Activated naive CD8-positive, alpha-beta T cell treated with anti-CD3 and anti-CD28 coated beads, Interleukin-2, amount 50 U/mL, for 16 hours (primary cell): Measurements from ENCODE around the gene PCDHA1.
"Not testable (repeated sequence)": the region's sequence is repeated elsewhere in the genome, so short reads cannot be mapped to it uniquely, and the experiment has no call there.

Experiments used
- DNase-seq: peaks from one replicate; pipeline ENCODE4 v3.0.0-alpha.2; 2020; ENCODE audit warnings: low read depth, low spot score

The PCDHA1 gene

DNA sequence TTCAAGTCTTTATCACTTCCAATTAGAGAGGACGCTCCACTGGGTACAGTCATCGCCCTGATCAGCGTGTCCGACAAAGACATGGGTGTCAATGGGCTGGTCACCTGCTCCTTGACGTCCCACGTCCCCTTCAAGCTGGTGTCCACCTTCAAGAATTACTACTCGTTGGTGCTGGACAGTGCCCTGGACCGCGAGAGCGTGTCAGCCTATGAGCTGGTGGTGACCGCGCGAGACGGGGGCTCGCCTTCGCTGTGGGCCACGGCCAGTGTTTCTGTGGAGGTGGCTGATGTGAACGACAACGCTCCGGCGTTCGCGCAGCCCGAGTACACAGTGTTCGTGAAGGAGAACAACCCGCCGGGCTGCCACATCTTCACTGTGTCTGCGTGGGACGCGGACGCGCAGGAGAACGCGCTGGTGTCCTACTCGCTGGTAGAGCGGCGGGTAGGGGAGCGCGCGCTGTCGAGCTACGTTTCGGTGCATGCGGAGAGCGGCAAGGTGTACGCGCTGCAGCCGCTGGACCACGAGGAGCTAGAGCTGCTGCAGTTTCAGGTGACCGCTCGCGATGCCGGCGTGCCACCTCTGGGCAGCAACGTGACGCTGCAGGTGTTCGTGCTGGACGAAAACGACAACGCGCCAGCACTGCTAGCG is 22.4 kb downstream of the PCDHA1 start:
- not testable (repeated sequence) for DNase-seq

DNA sequence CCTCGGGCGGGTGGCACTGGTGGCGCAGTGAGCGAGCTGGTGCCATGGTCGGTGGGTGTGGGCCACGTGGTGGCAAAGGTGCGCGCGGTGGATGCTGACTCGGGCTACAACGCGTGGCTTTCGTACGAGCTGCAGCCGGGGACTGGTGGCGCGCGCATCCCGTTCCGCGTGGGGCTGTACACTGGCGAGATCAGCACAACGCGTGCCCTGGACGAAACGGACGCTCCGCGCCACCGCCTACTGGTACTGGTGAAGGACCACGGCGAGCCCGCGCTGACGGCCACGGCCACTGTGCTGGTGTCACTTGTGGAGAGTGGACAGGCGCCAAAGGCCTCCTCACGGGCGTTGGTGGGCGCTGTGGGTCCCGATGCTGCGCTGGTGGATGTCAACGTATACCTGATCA is 22.9 kb downstream of the PCDHA1 start:
- no peak for DNase-seq

- no peak for DNase-seq
Measured at GRCh38 chr5:140821375-140822280, 35.7 kb downstream of the PCDHA1 start, which contains the start of gene PCDHA5. PCDHA5 (plus strand) TSS chr5:140821613.

GRCh38 chr5:140822281-140822629 is 36.3 kb downstream of the PCDHA1 start:
- no peak for DNase-seq

- DNase-seq, result not testable (repeated sequence)
Measured at GRCh38 chr5:140822969-140823368, 37.0 kb downstream of the PCDHA1 start.

DNA sequence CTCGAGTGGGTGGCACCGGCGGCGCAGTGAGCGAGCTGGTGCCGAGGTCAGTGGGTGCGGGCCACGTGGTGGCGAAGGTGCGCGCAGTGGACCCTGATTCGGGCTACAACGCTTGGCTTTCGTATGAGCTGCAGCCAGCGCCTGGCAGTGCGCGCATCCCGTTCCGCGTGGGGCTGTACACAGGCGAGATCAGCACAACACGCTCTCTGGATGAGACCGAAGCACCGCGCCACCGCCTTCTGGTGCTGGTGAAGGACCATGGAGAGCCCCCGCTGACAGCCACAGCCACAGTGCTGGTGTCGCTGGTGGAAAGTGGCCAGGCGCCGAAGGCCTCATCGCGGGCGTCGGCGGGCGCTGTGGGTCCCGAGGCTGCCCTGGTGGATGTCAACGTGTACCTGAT is 37.5 kb downstream of the PCDHA1 start:
- no peak for DNase-seq

GRCh38 chr5:140827704-140828361 is 41.9 kb downstream of the PCDHA1 start, which contains the start of gene PCDHA6:
PCDHA6 (plus strand) TSS chr5:140827960; CDS start chr5:140828092, 132 bp downstream.
- no peak for DNase-seq

DNA sequence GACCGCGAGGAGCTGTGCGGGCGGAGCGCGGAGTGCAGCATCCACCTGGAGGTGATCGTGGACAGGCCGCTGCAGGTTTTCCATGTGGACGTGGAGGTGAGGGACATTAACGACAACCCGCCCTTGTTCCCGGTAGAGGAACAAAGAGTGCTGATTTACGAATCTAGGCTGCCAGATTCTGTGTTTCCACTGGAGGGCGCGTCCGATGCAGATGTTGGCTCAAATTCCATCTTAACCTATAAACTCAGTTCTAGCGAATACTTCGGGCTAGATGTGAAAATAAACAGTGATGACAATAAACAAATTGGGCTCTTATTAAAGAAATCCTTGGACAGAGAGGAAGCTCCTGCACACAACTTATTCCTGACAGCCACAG is 42.4 kb downstream of the PCDHA1 start:
- DNase-seq, result no peak

- not testable (repeated sequence) for DNase-seq
Measured at GRCh38 chr5:140829511-140830501, 43.9 kb downstream of the PCDHA1 start.

DNA sequence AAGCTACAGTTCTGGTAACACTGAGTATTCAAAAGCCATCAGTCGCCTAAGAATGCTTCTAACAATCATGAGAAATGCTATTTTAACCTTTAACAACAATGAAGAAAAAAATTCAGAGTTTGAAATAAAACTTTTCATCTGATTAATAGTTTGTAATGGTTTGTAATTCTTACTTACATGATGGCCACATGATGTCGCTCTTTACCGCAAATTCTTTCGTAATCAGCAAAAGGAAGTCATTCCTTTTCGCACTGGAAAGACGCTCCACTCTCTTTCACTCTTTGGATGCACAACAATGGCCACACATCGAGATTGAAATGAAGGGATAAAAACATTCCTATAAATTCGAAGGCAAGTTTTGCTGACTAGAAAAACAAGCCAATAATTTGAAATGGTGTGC is 48.1 kb downstream of the PCDHA1 start, which contains the start of gene PCDHA7:
TSS of gene PCDHA7 (plus strand) at position 277 of the 400 bp plus-strand sequence. CDS start at position 392, 115 bp downstream.
- no peak for DNase-seq

DNA sequence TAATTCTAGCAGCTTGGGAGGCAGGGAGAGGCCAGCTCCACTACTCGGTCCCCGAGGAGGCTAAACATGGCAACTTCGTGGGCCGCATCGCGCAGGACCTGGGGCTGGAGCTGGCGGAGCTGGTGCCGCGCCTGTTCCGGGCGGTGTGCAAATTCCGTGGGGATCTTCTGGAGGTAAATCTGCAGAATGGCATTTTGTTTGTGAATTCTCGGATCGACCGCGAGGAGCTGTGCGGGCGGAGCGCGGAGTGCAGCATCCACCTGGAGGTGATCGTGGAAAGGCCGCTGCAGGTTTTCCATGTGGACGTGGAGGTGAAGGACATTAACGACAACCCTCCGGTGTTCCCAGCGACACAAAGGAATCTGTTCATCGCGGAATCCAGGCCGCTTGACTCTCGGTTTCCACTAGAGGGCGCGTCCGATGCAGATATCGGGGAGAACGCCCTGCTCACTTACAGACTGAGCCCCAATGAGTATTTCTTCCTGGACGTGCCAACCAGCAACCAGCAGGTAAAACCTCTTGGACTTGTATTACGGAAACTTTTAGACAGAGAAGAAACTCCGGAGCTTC is 48.6 kb downstream of the PCDHA1 start:
- not testable (repeated sequence) for DNase-seq

DNA sequence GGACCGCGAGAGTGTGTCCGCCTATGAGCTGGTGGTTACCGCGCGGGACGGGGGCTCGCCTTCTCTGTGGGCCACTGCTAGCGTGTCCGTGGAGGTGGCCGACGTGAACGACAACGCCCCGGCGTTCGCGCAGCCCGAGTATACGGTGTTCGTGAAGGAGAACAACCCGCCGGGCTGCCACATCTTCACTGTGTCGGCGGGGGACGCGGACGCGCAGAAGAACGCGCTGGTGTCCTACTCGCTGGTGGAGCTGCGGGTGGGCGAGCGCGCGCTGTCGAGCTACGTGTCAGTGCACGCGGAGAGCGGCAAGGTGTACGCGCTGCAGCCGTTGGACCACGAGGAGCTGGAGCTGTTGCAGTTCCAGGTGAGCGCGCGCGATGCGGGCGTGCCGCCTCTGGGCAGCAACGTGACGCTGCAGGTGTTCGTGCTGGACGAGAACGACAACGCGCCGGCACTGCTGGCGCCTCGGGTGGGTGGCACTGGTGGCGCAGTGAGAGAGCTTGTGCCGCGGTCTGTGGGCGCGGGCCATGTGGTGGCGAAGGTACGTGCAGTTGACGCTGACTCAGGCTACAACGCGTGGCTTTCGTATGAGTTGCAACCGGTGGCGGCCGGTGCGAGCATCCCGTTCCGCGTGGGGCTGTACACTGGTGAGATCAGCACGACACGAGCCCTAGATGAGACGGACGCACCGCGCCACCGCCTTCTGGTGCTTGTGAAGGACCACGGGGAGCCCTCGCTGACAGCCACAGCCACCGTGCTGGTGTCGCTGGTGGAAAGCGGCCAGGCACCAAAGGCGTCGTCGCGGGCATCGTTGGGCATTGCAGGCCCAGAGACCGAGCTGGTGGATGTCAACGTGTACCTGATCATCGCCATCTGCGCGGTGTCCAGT is 49.9 kb downstream of the PCDHA1 start:
- DNase-seq, result no peak

DNA sequence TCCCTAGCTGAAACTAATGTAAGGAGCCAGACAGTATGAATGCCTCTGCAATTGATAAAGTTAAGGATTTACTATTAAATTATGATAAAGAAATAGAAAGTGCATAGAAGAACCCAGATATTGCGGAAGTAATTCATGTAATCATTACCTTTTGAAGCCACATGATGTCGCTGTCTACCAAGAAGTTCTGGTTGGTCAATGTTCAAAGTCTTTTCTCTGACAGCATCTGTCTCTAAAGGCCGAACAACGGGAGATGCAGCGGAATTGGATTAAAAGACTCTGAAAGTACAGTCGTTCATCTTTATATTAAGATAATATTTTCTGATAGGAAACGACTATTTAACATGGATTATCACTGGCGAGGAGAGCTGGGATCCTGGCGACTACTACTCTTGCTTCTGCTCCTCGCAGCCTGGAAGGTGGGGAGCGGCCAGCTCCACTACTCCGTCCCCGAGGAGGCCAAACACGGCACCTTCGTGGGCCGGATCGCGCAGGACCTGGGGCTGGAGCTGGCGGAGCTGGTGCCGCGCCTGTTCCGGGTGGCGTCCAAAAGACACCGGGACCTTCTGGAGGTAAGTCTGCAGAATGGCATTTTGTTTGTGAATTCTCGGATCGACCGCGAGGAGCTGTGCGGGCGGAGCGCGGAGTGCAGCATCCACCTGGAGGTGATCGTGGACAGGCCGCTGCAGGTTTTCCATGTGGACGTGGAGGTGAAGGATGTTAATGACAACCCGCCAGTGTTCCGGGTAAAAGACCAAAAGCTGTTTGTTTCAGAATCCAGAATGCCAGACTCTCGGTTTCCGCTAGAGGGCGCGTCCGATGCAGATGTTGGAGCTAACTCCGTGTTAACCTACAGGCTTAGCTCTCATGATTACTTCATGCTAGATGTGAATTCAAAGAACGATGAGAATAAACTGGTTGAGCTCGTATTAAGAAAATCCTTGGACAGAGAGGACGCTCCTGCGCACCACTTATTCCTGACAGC is 55.3 kb downstream of the PCDHA1 start, which contains the start of gene PCDHA8:
TSS of gene PCDHA8 (plus strand) at position 210 of the 985 bp plus-strand sequence. CDS start at position 345, 135 bp downstream.
- no peak for DNase-seq

- DNase-seq, result no peak
Measured at GRCh38 chr5:140842798-140843733, 57.1 kb downstream of the PCDHA1 start.

DNA sequence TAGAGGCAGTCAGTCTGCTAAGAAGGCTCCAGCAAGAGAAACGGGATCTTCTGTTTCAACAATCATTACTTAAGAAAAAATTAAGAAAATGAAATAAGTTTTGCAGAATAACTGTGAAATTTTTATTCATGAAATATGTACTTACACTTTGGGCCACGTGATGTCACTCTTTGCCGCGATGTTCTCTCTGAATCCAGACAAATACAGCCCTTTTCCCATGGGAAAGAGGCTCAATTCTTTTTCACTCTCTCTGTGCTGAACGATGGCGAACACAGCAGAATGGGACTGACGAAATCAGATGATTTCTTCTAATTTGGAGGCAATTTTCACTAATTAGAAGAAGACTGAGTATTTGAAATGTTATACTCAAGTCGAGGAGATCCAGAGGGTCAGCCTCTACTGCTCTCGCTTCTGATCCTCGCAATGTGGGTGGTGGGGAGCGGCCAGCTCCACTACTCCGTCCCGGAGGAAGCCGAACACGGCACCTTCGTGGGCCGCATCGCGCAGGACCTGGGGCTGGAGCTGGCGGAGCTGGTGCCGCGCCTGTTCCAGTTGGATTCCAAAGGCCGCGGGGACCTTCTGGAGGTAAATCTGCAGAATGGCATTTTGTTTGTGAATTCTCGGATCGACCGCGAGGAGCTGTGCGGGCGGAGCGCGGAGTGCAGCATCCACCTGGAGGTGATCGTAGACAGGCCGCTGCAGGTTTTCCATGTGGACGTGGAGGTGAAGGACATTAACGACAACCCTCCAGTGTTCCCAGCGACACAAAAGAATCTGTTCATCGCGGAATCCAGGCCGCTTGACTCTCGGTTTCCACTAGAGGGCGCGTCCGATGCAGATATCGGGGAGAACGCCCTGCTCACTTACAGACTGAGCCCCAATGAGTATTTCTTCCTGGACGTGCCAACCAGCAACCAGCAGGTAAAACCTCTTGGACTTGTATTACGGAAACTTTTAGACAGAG is 62.5 kb downstream of the PCDHA1 start, which contains the start of gene PCDHA9:
TSS of gene PCDHA9 (plus strand) at position 244 of the 964 bp plus-strand sequence. CDS start at position 358, 114 bp downstream.
- DNase-seq, result not testable (repeated sequence)
